ENCODE data around the gene SEC22A. TPM values are rescaled to one million over a fixed set of nuclear protein-coding genes. Genes with fewer than 3 reads are reported as not detected.

SEC22A gene
- total RNA-seq, 3 donors from 2014 or later: 28.5 to 45.2 (median 33.1) TPM

DNA sequence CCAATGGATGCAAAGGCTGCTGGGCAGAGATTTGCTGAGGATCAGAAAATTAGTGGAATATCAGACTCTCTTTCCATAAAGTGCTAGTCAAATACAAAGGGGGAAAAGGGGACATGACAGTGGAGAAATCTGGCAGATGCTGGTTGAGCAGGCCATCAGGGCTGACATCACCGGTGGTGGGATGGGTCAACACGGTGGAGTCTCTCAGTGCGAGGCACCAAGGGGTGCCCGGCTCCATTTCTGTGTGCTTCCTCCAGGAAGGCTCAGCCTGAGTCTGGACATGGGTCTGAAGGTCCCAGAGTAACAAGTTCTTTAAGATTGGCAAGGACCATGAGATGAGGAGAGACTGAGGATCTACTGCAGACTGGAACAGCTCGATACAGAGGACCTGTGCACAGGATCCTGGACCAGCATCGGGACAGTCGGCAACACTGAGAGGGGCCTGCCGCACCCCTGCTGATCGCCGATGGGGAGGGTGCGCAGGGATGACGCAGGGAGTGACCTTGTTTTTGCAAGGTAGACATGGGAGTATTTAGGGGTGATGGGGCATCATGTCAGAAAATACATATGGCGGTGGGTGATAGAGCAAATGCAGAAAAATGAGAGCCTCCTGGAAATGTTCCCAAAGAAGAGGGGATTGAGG is 92.7 kb downstream of the SEC22A start:
- no peak for DNase-seq (ENCODE audit: low spot score in 2 of 2)
- Histone ChIP-seq H3K4me3 (no peak overlapping the region), H3K9me3 (no peaks in the 10 kb centered on the region), H3K36me3 (no peaks in the 10 kb centered on the region), H3K4me1 (no peaks in the 10 kb centered on the region), H3K27ac (no peak overlapping the region), H3K27me3 (no peaks in the 10 kb centered on the region)
- intact Hi-C loops (cut with DNase I; ENCODE audit: low total_unique reads): no loop called here
- TF ChIP-seq POLR2A (IDR thresholded peaks at IDR 0.05) (no peak), POLR2AphosphoS5 (IDR thresholded peaks at IDR 0.05) (no peak)
- TF ChIP-seq, protein P1, sequence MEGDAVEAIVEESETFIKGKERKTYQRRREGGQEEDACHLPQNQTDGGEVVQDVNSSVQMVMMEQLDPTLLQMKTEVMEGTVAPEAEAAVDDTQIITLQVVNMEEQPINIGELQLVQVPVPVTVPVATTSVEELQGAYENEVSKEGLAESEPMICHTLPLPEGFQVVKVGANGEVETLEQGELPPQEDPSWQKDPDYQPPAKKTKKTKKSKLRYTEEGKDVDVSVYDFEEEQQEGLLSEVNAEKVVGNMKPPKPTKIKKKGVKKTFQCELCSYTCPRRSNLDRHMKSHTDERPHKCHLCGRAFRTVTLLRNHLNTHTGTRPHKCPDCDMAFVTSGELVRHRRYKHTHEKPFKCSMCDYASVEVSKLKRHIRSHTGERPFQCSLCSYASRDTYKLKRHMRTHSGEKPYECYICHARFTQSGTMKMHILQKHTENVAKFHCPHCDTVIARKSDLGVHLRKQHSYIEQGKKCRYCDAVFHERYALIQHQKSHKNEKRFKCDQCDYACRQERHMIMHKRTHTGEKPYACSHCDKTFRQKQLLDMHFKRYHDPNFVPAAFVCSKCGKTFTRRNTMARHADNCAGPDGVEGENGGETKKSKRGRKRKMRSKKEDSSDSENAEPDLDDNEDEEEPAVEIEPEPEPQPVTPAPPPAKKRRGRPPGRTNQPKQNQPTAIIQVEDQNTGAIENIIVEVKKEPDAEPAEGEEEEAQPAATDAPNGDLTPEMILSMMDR (IDR thresholded peaks at IDR 0.05): no peak

DNA sequence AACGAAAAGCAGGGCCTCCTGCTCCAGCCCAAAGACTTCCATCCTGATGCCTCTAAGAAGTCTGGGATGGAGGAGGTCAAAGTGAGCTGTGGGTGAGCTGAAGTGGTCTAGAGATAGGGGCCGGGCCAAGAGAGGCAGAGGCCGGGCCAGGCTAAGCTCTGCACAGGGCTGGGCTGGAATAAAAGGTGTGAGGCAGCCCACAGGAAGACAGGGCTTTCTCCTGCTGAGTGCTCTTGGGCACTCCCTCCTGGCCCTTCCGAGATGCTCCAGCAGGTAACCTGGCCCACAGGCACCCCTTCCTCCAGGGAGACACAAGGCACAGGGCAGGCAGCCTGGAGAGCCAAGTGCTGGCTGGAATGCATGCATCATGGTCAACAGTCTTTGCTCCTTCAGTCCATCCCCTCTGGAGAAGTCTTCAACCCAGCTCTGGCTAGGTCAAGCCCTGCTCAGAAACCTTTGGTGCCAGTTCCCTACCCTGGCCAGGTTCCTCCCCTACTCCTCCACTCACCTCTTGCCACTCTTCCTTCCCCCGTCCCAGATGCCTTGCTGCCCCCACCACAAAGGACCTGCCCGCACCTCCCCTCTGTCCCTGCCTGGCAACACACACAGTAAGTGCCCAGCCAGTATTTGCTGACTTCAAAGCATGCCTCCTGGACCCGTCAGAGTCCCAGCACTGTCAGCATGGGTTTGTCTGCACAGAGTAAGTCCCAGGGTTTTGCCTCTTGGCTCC is 93.6 kb downstream of the SEC22A start:
- Histone ChIP-seq H3K4me3 (no peak overlapping the region), H3K36me3 (no peaks in the 10 kb centered on the region), H3K27me3 (no peaks in the 10 kb centered on the region), H3K4me1 (no peaks in the 10 kb centered on the region), H3K9me3 (no peaks in the 10 kb centered on the region), H3K27ac (no peak overlapping the region)
- TF ChIP-seq, protein P1 (IDR thresholded peaks at IDR 0.05): no peak
- TF ChIP-seq POLR2A (IDR thresholded peaks at IDR 0.05): no peak
- DNase-seq (ENCODE audit: low spot score in 2 of 2): no peak
- intact Hi-C loops (cut with DNase I; ENCODE audit: low total_unique reads): no loop called here

DNA sequence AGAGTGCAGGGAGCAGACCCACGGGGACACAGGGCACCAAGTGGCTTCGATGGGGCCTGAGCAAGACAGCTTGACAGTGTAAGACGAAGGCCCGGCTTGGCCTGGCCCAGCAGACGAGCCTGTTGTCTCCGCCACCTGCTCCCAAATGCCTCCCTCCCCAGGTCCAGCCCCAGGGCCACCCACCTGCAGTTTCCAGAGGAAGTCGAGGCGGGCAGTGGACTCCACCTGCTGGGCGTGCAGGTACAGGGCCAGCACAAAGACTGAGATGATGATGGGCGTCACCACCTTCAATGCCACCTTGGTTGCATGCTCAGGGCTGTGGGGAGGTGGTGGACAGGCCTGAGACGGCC is 94.1 kb downstream of the SEC22A start:
- H3K4me3 ChIP-seq: no peak overlapping the region
- DNase-seq (ENCODE audit: low spot score in 2 of 2): no peak
- no peak overlapping the region for H3K27ac ChIP-seq
- no peaks in the 10 kb centered on the region for H3K9me3 ChIP-seq
- no peaks in the 10 kb centered on the region for H3K4me1 ChIP-seq
- intact Hi-C loops (cut with DNase I; ENCODE audit: low total_unique reads): no loop called here
- H3K36me3 ChIP-seq: no peaks in the 10 kb centered on the region
- TF ChIP-seq POLR2AphosphoS5 (IDR thresholded peaks at IDR 0.05) (no peak), POLR2A (IDR thresholded peaks at IDR 0.05) (no peak)
- TF ChIP-seq, protein P1 (IDR thresholded peaks at IDR 0.05): no peak
- H3K27me3 ChIP-seq: no peaks in the 10 kb centered on the region

DNA sequence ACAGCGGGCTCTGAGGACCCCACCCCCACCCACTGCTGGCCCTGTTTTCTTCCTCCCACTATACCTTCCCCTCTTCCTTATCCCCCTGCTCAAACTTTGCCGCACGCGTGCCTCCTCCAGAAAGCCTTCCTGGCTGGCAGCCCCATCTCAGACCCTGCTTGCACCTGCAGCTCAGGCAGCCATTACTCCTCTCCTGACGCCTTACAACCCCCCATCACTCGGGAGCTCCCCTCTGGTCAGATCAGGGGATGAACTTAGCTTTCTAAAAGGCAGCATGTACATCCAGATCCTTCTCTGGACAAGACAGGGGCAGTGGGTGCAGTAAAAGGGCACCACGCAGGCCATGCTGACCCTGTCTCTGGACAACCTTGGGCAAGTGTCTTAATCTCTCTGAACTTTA is 94.5 kb downstream of the SEC22A start:
- no peak overlapping the region for H3K27ac ChIP-seq
- H3K4me3 ChIP-seq: no peak overlapping the region
- no peaks in the 10 kb centered on the region for H3K36me3 ChIP-seq
- H3K4me1 ChIP-seq: no peaks in the 10 kb centered on the region
- TF ChIP-seq POLR2AphosphoS5 (IDR thresholded peaks at IDR 0.05): no peak
- no peak for TF ChIP-seq POLR2A (IDR thresholded peaks at IDR 0.05)
- TF ChIP-seq, protein P1 (IDR thresholded peaks at IDR 0.05): no peak
- peak in 1 of 2 donors; percentile 2 for DNase-seq (ENCODE audit: low spot score in 2 of 2)
- no peaks in the 10 kb centered on the region for H3K27me3 ChIP-seq
- no peaks in the 10 kb centered on the region for H3K9me3 ChIP-seq
- intact Hi-C loops (cut with DNase I; ENCODE audit: low total_unique reads): no loop called here

DNA sequence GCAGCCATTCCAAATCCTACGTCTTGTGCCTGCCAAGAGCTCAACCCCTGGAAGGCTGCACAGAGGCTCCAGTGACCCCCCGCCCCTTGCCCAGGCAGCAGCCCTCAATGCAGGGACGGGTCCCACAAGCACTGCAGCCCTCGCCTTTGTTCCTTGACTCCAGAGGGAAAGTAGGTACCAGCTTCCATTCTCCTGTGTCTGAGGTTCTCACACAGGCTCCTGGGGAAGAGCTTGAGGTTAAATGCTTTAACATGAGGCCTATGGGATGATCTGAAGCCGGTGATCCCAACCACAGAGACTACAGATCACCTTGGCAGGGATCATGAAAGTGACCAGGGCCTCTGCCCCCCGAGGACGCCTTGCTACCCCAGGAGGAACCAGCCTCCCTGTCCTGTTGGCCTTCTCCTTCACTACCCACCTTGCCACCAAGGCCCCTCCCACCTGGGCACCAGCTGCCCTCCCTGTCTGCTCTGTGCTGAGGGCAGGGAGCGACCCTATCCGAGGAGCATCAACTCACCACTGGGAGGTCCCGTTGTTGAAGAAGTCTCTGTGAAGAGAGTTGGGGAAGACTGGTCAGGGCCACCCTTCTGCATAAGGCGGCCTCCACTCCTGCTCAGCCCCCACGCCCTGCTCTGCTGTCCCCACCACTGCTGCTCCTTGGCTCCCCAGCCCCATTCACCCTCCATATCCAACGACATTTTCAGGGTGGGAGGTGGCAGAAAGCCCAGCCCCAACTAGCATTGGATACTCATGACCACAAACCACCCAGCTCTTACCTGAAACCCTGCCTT is 95.3 kb downstream of the SEC22A start:
- no peaks in the 10 kb centered on the region for H3K4me1 ChIP-seq
- H3K4me3 ChIP-seq: no peak overlapping the region
- H3K36me3 ChIP-seq: no peaks in the 10 kb centered on the region
- peak in 1 of 2 donors; percentile 30 for DNase-seq (ENCODE audit: low spot score in 2 of 2)
- H3K9me3 ChIP-seq: no peaks in the 10 kb centered on the region
- intact Hi-C loops (cut with DNase I; ENCODE audit: low total_unique reads): no loop called here
- no peaks in the 10 kb centered on the region for H3K27me3 ChIP-seq
- TF ChIP-seq POLR2AphosphoS5 (IDR thresholded peaks at IDR 0.05): no peak
- TF ChIP-seq, protein P1 (IDR thresholded peaks at IDR 0.05): no peak
- no peak overlapping the region for H3K27ac ChIP-seq
